ENCODE data around the gene CPSF3. TPM values are rescaled to one million over a fixed set of nuclear protein-coding genes. Genes with fewer than 3 reads are reported as not detected.

CPSF3 gene
- polyA plus RNA-seq, 1 experiment, result 12.5 TPM

DNA sequence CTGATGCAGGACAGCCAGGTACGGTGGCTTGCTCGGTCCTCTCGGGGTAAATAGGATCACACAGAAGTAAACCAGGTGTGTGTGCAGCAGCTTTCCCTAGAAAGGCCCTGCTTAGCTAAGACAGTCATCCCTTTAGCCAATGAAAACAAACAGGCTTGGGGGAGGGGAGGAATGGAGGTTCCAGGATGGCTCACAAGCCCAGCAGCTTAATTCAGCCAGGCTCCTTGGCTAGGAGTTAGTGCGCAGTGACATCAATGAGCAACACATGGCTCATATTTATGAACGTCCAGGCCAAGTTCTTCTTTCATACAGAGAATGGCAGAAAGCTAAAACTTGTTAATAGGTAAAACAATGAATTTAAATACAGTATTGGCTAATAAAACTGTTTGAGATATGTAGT, 61.1 kb downstream of the CPSF3 start:
- no peak overlapping the region for H3K4me3 ChIP-seq (ENCODE audit: low read depth, low read length)
- H3K36me3 ChIP-seq (ENCODE audit: control insufficient read depth, insufficient read depth, low read length), result peaks cover 36% of the 10 kb centered on the region
- CTCF ChIA-PET, result interaction anchor here (1.9 kb wide), 1 partner anchor 10 kb away, joined by 4 read pairs; no protein-coding TSS in a partner anchor
- no peaks in the 10 kb centered on the region for H3K27me3 ChIP-seq (ENCODE audit: control insufficient read depth, insufficient read depth, low read length)
- TF ChIP-seq, protein P1, sequence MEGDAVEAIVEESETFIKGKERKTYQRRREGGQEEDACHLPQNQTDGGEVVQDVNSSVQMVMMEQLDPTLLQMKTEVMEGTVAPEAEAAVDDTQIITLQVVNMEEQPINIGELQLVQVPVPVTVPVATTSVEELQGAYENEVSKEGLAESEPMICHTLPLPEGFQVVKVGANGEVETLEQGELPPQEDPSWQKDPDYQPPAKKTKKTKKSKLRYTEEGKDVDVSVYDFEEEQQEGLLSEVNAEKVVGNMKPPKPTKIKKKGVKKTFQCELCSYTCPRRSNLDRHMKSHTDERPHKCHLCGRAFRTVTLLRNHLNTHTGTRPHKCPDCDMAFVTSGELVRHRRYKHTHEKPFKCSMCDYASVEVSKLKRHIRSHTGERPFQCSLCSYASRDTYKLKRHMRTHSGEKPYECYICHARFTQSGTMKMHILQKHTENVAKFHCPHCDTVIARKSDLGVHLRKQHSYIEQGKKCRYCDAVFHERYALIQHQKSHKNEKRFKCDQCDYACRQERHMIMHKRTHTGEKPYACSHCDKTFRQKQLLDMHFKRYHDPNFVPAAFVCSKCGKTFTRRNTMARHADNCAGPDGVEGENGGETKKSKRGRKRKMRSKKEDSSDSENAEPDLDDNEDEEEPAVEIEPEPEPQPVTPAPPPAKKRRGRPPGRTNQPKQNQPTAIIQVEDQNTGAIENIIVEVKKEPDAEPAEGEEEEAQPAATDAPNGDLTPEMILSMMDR (IDR thresholded peaks at IDR 0.05; ENCODE audit: insufficient read depth, low read depth, low read length), result no peak
- POLR2A ChIA-PET, result no interaction called here
- no peak for DNase-seq (ENCODE audit: low read depth)

DNA sequence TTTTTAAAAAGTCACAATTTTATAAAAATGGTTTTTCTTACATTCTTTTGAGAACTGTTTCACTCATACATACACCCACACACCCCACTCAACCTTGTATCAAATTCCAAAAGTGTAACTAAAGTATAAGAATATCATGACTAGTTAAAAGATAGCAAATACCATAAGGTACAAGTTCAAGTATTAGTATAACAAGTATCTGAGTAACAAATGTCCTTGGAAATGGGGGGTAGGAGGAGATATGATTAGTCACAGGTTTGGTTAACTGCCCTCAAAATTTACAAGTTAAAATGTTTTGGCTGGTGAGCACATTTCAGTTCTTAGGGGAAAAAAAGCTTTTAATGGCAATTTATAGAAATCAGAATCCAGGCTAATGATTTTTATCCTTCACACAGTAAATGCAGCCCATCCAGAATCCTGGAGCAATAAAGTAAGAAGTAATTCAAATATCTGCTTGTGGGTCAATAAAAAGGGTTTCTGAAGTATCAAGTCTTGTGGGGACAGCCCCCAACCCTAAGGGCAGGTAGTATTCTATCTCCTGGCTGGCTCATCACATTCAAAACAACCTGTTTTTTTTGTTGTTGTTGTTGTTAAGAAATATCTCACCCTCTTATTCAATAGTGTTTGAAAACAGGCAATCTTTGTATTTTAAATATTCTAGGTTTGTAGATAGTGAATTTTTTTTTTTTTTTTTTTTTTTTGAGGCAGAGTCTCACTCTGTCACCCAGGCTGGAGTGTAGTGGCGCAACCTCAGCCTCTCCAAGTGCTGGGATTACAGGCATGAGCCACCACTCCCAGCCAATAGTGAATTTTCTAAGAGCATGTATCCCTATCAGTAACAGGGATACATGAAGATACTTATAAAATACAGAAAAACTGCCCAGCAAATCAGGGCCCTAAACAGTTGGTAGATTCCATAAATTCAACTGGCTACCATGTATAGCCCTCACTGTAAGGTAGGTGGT, 65.4 kb downstream of the CPSF3 start:
- H3K4me3 ChIP-seq (ENCODE audit: low read depth, low read length), result no peak overlapping the region
- TF ChIP-seq, protein P1 (IDR thresholded peaks at IDR 0.05; ENCODE audit: insufficient read depth, low read depth, low read length), result no peak
- H3K36me3 ChIP-seq (ENCODE audit: control insufficient read depth, insufficient read depth, low read length), result peaks cover 36% of the 10 kb centered on the region
- no peaks in the 10 kb centered on the region for H3K27me3 ChIP-seq (ENCODE audit: control insufficient read depth, insufficient read depth, low read length)
- CTCF ChIA-PET, result no interaction called here
- POLR2A ChIA-PET, result no interaction called here
- peak; percentile 21 for DNase-seq (ENCODE audit: low read depth)

DNA sequence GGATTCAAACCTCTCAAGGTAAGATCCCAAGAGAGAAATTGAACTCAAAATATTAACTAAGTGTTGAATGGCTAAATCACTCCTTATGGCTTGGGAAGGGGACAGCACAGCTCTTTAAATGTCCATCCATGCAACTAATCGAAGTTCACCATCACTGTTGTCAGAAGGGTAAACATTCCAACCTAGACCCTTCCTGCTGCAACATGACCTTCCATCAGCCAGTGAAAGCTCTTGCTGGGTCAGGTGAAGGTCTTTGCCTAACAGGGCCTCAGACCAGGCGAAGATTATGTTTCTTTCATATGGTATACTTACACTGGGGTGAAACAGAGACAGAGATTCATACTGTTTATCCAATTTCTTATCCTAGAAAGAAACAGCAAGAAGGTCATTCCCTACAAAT, 67.3 kb downstream of the CPSF3 start:
- TF ChIP-seq, protein P1 (IDR thresholded peaks at IDR 0.05; ENCODE audit: insufficient read depth, low read depth, low read length), result no peak
- no peaks in the 10 kb centered on the region for H3K27me3 ChIP-seq (ENCODE audit: control insufficient read depth, insufficient read depth, low read length)
- no peak for DNase-seq (ENCODE audit: low read depth)
- H3K36me3 ChIP-seq (ENCODE audit: control insufficient read depth, insufficient read depth, low read length), result peaks cover 27% of the 10 kb centered on the region
- CTCF ChIA-PET, result interaction anchor here (0.5 kb wide), 1 partner anchor 151 kb away, joined by 6 read pairs; no protein-coding TSS in a partner anchor
- POLR2A ChIA-PET, result no interaction called here
- no peak overlapping the region for H3K4me3 ChIP-seq (ENCODE audit: low read depth, low read length)

DNA sequence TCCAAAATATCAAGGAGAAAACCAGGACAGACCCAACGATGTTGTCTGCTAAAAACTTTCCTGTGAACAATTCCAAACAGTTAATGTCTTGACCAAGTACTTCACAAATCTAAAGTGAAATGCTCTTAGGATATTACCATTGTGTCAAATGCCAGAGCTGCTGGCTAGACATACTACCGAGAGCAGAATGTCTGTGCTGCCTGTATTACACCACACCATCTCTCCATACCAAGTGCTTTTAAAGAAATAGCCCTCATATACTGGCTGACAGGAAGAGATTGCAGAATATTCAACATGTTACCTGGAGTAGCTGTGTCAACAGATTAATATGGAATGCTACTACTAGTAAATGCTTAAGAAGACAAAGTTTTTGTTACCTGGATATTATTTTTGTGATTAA, 69.5 kb downstream of the CPSF3 start:
- ChIA-PET CTCF (interaction anchor here (0.6 kb wide), 1 partner anchor 310 kb away, joined by 3 read pairs; no protein-coding TSS in a partner anchor), POLR2A (no interaction called here)
- no peak for DNase-seq (ENCODE audit: low read depth)
- TF ChIP-seq, protein P1 (IDR thresholded peaks at IDR 0.05; ENCODE audit: insufficient read depth, low read depth, low read length), result no peak
- Histone ChIP-seq H3K27me3 (ENCODE audit: control insufficient read depth, insufficient read depth, low read length) (no peaks in the 10 kb centered on the region), H3K4me3 (ENCODE audit: low read depth, low read length) (no peak overlapping the region), H3K36me3 (ENCODE audit: control insufficient read depth, insufficient read depth, low read length) (peaks cover 27% of the 10 kb centered on the region)

DNA sequence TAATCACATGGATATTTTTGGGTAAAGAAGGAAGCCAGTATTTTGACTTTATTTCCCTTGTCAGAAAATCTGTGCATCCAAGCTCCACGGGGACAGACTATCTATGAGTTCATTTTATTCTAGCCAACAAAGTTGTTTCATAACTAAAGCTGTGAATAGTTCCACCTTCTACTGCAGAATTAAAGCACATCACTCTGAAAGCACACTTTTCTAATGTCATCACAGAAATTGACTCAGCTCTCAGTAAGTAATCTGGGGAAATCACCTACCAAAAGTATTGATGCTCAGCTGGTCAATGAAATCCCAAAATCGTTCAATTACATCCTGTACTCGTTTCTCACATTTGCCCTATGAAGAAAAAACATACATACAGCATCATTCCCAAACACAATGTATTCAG, 70.0 kb downstream of the CPSF3 start:
- DNase-seq (ENCODE audit: low read depth), result no peak
- no peaks in the 10 kb centered on the region for H3K27me3 ChIP-seq (ENCODE audit: control insufficient read depth, insufficient read depth, low read length)
- POLR2A ChIA-PET, result no interaction called here
- TF ChIP-seq, protein P1 (IDR thresholded peaks at IDR 0.05; ENCODE audit: insufficient read depth, low read depth, low read length), result no peak
- H3K36me3 ChIP-seq (ENCODE audit: control insufficient read depth, insufficient read depth, low read length), result peaks cover 27% of the 10 kb centered on the region
- CTCF ChIA-PET, result interaction anchor here (0.6 kb wide), 1 partner anchor 309 kb away, joined by 3 read pairs; no protein-coding TSS in a partner anchor
- no peak overlapping the region for H3K4me3 ChIP-seq (ENCODE audit: low read depth, low read length)
